GM12892 (cell line): ENCODE results near the gene CTDSPL2.
"Not testable (repeated sequence)": the region's sequence is repeated elsewhere in the genome, so short reads cannot be mapped to it uniquely, and the experiment has no call there.

Experiments
- DNase-seq: peaks from one replicate; pipeline ENCODE4 v3.0.0; 2011; ENCODE audit not compliant: insufficient read length
- FAIRE-seq: peaks from 2 replicates; lab custom pipeline; 2011; peaks lifted over from hg19 to GRCh38; lab: Jason Lieb, UNC
- POLR2A ChIP-seq: IDR thresholded peaks from 2 replicates; pipeline ENCODE4 v1.6.1; 2011; ENCODE audit warnings: low read depth, low read length, control low read depth
- POLR2AphosphoS5 ChIP-seq: IDR thresholded peaks from 2 replicates; pipeline ENCODE4 v1.6.1; 2011; ENCODE audit warnings: low read depth, low read length, control low read depth
- TAF1 ChIP-seq: IDR thresholded peaks from 2 replicates; pipeline ENCODE4 v1.6.1; 2011; ENCODE audit warnings: low read depth, mild to moderate bottlenecking, control low read depth, low read length, borderline replicate concordance

Gene CTDSPL2

GRCh38 chr15:44550734-44551133, 123.3 kb downstream of the CTDSPL2 start:
- FAIRE-seq: no peak
- TF ChIP-seq POLR2AphosphoS5 (no peak), POLR2A (no peak), TAF1 (no peak)

GRCh38 chr15:44554934-44555723, 127.7 kb downstream of the CTDSPL2 start:
- TF ChIP-seq TAF1: no peak
- no peak for TF ChIP-seq POLR2AphosphoS5
- no peak for TF ChIP-seq POLR2A
- FAIRE-seq: peak; percentile 51
- DNase-seq: no peak

More at GRCh38 chr15:44550734-44551133, 123.3 kb downstream of the CTDSPL2 start:
- DNase-seq: no peak

- not testable (repeated sequence) for DNase-seq
- peak; percentile 70 for FAIRE-seq
Measured at GRCh38 chr15:44560926-44561325, 133.5 kb downstream of the CTDSPL2 start.

GRCh38 chr15:44565387-44566154, 138.1 kb downstream of the CTDSPL2 start:
- no peak for TF ChIP-seq TAF1
- TF ChIP-seq POLR2AphosphoS5: no peak
- no peak for TF ChIP-seq POLR2A
- FAIRE-seq (no peak), DNase-seq (no peak)

GRCh38 chr15:44566155-44566540, 138.7 kb downstream of the CTDSPL2 start:
- TF ChIP-seq POLR2AphosphoS5 (no peak), TAF1 (no peak), POLR2A (no peak; the same call in 1 of the 2 replicates)
- FAIRE-seq: no peak
- no peak for DNase-seq

GRCh38 chr15:44568338-44568737, 140.9 kb downstream of the CTDSPL2 start:
- no peak for DNase-seq
- no peak for FAIRE-seq
- no peak for TF ChIP-seq TAF1
- TF ChIP-seq POLR2A: no peak
- no peak for TF ChIP-seq POLR2AphosphoS5

GRCh38 chr15:44569316-44569715, 141.9 kb downstream of the CTDSPL2 start:
- FAIRE-seq: no peak
- TF ChIP-seq POLR2AphosphoS5 (no peak), POLR2A (no peak), TAF1 (no peak)
- DNase-seq: no peak

GRCh38 chr15:44570361-44570760, 142.9 kb downstream of the CTDSPL2 start:
- DNase-seq: no peak
- no peak for FAIRE-seq
- TF ChIP-seq TAF1: no peak
- TF ChIP-seq POLR2AphosphoS5: no peak
- no peak for TF ChIP-seq POLR2A

GRCh38 chr15:44573386-44573785, 146.0 kb downstream of the CTDSPL2 start:
- FAIRE-seq (no peak), DNase-seq (no peak)
- TF ChIP-seq POLR2A (no peak), TAF1 (no peak), POLR2AphosphoS5 (no peak)

- FAIRE-seq (no peak), DNase-seq (no peak)
- TF ChIP-seq POLR2A (no peak), POLR2AphosphoS5 (no peak), TAF1 (no peak)
Measured at GRCh38 chr15:44574734-44575133, 147.3 kb downstream of the CTDSPL2 start.
